NB4 (cell line): Measurements from ENCODE around the gene MCRIP2.
"Not testable (repeated sequence)": the region's sequence is repeated elsewhere in the genome, so short reads cannot be mapped to it uniquely, and the experiment has no call there.

ENCODE experiments used
- DNase-seq: peaks from one replicate; pipeline ENCODE4 v3.0.0; 2010; ENCODE audit warnings: low read depth
- H3K4me3 ChIP-seq: one replicate; pipeline ENCODE4 v1.5.1; 2011; ENCODE audit warnings: mild to moderate bottlenecking, low read depth, low read length, moderate library complexity
- MYC ChIP-seq: IDR thresholded peaks from 2 replicates; pipeline ENCODE4 v1.6.1; 2011; ENCODE audit warnings: low read depth, low read length
- POLR2A ChIP-seq: IDR thresholded peaks from 2 replicates; pipeline ENCODE4 v1.6.1; 2011; ENCODE audit warnings: mild to moderate bottlenecking; ENCODE audit not compliant: insufficient read length; ENCODE audit errors: extremely low read depth
- TF ChIP-seq, protein P1 (sequence below): IDR thresholded peaks from 2 replicates; pipeline ENCODE4 v1.6.1; 2011; ENCODE audit warnings: low read depth, low read length
- TF ChIP-seq, protein P2 (sequence below): IDR thresholded peaks from one replicate; pipeline ENCODE4 v1.5.1; 2012; ENCODE audit warnings: low read depth, low read length

MCRIP2 gene

DNA sequence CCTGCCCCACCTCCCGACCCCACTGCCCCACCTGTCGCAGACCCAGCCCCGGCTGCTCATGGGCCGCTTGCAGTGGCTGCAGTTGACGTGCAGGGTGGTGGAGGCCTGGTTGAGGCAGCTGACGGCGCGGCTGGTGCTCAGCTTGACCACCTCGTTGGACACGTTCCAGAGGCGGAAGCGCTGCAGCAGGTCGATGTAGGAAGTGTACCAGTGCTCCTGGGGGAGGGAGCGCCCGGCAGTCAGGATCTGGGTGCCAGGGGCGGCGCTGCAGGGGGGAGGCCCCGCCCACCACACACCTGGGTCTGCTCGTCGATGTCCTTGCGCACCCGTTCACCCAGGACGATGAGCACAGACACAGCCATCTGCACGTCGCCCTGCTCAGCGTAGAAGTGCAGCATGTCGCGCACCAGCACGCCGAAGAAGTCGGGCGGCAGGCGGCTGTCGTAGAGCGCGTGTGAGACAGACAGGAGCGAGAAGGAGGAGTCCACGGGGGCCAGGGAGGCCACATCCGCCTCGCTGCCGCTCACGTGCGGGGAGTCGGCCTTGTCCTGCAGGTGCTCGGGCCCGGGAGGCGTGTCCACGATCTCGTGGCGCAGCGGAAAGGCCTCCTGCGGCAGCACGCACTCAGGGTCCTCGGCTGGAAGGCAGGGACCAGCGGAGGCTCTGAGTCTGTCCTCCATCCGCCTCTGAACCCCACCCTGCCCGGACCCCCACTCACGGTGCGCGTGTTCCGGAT lies 43.5 kb downstream of the MCRIP2 start:
- peak; percentile 57 for DNase-seq
- TF ChIP-seq MYC = no peak
- no peak for TF ChIP-seq POLR2A
- TF ChIP-seq, protein P1, sequence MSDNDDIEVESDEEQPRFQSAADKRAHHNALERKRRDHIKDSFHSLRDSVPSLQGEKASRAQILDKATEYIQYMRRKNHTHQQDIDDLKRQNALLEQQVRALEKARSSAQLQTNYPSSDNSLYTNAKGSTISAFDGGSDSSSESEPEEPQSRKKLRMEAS = no peak
- TF ChIP-seq, protein P2, sequence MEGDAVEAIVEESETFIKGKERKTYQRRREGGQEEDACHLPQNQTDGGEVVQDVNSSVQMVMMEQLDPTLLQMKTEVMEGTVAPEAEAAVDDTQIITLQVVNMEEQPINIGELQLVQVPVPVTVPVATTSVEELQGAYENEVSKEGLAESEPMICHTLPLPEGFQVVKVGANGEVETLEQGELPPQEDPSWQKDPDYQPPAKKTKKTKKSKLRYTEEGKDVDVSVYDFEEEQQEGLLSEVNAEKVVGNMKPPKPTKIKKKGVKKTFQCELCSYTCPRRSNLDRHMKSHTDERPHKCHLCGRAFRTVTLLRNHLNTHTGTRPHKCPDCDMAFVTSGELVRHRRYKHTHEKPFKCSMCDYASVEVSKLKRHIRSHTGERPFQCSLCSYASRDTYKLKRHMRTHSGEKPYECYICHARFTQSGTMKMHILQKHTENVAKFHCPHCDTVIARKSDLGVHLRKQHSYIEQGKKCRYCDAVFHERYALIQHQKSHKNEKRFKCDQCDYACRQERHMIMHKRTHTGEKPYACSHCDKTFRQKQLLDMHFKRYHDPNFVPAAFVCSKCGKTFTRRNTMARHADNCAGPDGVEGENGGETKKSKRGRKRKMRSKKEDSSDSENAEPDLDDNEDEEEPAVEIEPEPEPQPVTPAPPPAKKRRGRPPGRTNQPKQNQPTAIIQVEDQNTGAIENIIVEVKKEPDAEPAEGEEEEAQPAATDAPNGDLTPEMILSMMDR = no peak

DNA sequence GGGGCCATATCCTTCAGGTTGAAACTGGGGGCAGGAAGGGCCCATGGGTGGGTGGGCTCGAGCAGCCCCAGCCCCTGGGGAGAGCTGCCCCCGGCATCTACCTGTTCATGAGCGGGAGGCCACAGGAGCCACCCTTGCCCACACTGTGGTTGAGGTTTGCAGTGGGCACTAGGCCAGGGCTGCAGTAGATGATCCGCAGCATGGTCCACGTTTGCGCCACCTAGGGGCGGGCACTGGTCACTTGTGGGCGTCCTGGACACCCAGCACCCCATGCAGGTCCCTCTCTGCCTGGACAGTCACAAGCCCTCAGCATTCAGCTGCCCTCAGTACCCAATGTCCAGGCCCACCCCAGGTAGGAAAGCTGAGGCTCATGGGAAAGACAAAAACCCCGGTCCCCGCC lies 44.3 kb downstream of the MCRIP2 start:
- TF ChIP-seq MYC (peak; percentile 18; the same call in 1 of the 2 replicates), POLR2A (no peak)
- TF ChIP-seq, protein P2 = peak; percentile 50
- TF ChIP-seq, protein P1 = peak; percentile 12; the same call in 1 of the 2 replicates
- no peak overlapping the region for H3K4me3 ChIP-seq
- peak; percentile 56 for DNase-seq

More for the DNA sequence above, 43.5 kb downstream of the MCRIP2 start:
- peak overlapping the region; percentile 32 for H3K4me3 ChIP-seq

DNA sequence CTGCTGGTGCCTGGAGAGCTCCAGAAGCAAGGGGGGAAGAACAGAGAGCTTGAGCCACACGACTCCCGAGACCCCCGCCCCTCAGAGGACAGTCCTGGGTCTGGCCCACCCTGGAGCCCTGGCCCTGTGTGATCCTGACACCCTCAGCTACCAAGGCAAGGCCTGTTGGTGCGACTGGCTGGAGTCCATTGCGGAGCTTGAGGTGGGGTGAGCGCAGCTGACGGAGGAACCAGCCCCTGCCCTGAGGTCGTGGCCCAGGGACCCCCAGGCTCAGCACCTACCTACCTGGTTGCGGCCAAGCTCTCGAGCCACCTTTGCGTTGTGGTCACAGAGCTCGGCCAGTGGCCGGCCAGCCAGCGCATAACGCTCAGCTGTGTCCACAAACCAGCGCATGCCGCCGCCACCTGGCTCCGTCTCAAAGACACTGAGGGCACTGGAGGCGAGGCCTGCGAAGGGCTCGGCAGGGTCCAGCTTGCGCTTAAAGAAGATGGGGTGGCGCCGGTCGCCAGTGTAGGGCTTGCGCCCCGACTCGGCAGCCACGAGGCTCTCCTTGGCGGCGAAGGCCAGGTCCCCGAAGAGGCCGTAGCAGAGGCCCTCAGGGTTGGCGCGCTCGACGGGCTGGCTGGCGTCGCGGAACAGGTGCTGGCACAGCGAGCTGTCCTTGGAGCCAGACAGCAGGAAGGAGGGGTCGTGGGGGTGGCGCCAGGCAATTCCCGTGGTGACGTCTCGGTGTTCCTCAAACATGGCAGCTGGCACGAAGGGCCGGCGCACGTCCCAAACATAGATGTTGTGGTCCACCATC lies 45.0 kb downstream of the MCRIP2 start:
- DNase-seq = no peak
- TF ChIP-seq, protein P1 = no peak
- TF ChIP-seq MYC = no peak
- TF ChIP-seq POLR2A = no peak
- TF ChIP-seq, protein P2 = no peak
- no peak overlapping the region for H3K4me3 ChIP-seq

DNA sequence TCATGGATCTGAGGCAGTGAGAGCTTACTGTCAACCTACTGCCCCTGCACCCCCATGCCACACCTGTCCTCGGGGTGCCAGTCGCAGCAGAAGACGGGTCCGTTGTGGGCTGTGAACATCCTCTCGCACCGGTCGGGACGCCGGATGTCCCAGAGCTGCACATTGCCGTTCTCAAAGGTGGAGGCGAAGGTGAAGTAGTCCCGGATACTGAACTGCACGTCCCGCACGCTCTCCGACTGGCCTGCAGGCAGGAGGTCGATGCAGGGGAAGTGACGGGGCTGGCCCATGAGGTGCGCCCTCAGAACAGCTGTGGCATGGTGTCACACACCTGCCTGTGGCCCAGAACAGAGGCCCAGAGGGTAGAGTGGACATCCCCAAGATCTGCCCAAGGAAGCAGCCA lies 45.9 kb downstream of the MCRIP2 start:
- no peak for DNase-seq
- no peak for TF ChIP-seq POLR2A
- TF ChIP-seq, protein P2 = no peak
- TF ChIP-seq MYC = no peak
- TF ChIP-seq, protein P1 = no peak
- no peak overlapping the region for H3K4me3 ChIP-seq

DNA sequence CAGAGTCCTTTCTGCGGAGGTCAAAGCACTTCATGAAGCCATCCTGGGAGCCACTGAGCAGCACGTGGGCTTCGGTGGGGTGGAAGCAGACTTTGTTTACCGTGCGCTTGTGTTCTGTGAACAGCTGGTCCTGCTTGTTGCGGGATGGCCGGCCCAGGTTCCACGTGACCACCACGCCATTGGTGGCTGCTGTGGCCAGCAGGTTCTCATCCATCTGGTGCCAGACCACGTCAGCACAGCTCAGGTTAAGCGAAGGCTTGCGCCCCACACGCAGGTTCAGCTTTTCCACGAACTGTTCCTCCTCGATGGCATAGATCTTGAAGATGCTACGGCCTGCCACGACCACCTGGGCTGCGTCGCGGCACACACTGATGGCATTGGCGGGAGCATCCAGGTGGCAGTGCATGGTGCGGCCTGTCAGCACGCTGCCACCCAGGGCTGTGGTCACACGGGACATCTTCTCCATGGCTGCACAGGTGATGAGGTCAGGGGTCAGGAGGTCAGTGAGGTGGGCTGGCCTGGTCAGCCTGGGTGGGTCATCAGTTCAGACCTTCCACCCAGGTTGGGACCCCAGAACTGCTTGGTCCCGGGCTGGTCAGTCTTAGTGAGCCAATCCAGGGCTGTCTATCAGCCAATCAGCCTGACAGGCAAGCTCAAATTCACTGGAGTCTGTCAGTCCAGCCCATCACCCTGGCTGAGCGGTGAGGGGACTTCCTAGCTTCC lies 47.7 kb downstream of the MCRIP2 start:
- peak overlapping the region; percentile 73 for H3K4me3 ChIP-seq
- TF ChIP-seq POLR2A (peak; percentile 2), MYC (no peak)
- TF ChIP-seq, protein P2 = no peak
- DNase-seq = no peak

DNA sequence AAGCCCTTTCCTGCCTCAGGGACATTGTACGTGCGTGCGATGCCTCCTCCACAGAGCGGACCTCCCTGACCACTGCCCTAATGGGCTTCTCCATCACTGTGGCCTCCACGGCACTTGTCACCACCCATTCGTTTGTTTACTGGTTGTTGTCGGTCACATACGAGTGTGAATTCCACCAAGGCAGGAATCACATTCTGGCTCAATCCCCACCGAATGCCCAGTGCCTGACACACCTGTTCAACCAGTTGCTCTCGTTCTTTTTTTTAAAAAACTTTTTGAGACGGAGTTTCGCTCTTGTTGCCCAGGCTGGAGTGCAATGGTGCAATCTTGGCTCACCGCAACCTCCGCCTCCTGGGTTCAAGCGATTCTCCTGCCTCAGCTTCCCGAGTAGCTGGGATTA lies 49.6 kb downstream of the MCRIP2 start:
- not testable (repeated sequence) for H3K4me3 ChIP-seq, DNase-seq
